Ascending aorta (tissue), 2 donors: ENCODE measurements around the gene TNXB. TPM values are rescaled to one million over a fixed set of nuclear protein-coding genes. Genes with fewer than 3 reads are reported as not detected.
A peak's percentile ranks its signal among the peaks of the same experiment; 100 is the strongest.
"Not testable (repeated sequence)": the region's sequence is repeated elsewhere in the genome, so short reads cannot be mapped to it uniquely, and the experiment has no call there.

Experiments
- DNase-seq, 2 donors: peaks; one replicate each; pipeline ENCODE4 v3.0.0-alpha.2; 2019; ENCODE audit warnings: low spot score in 2 of 2
- H3K27ac ChIP-seq, 2 donors: fragments of 200-600 bp; sonication (generic); one replicate each; pipeline ENCODE4 v1.5.1; 2016 to 2017; ENCODE audit warnings: mild to moderate bottlenecking in 1 of 2
- H3K27me3 ChIP-seq: fragments of 200-600 bp; sonication (generic); one replicate; pipeline ENCODE4 v1.5.1; 2017
- H3K36me3 ChIP-seq, 2 donors: fragments of 200-600 bp; sonication (generic); one replicate each; pipeline ENCODE4 v1.5.1; 2016
- H3K4me1 ChIP-seq, 2 donors: fragments of 200-600 bp; sonication (generic); one replicate each; pipeline ENCODE4 v1.5.1; 2016 to 2017; ENCODE audit warnings: mild to moderate bottlenecking in 1 of 2
- H3K4me3 ChIP-seq, 2 donors: fragments of 200-600 bp; sonication (generic); one replicate each; pipeline ENCODE4 v1.5.1; 2016 to 2017; ENCODE audit warnings: mild to moderate bottlenecking in 1 of 2
- H3K9me3 ChIP-seq, 2 donors: fragments of 200-600 bp; sonication (generic); one replicate each; pipeline ENCODE4 v1.5.1; 2016
- intact Hi-C: fragments of 100-400 bp; cut with DNase I; formaldehyde crosslinking; loops from one replicate; pipeline ENCODE4 v1.15.1; 2023
- total RNA-seq: library from RNA; depleted of rRNA; stranded (reverse); fragments of >200 nt; gene quantifications from one replicate; pipeline ENCODE4 v1.1.0, GENCODE V29; 2016
- TF ChIP-seq, protein P1 (sequence below), 3 experiments: fragments of 200-600 bp in 2 of 3; fragments of 450-650 bp in 1 of 3; sonication (generic) in 2 of 3; IDR thresholded peaks; one replicate each; pipeline ENCODE4 v1.5.1; 2016 to 2019; ENCODE audit warnings: antibody characterized with exemption in 3 of 3, mild to moderate bottlenecking in 1 of 3, moderate library complexity in 1 of 3

TNXB gene
- total RNA-seq, 1 donor from 2014 or later: 493 TPM

- Histone ChIP-seq H3K27me3 (no peaks in the 10 kb centered on the region), H3K4me3 (peak overlapping the region; percentile 0 to 58), H3K4me1 (peaks cover 14 to 44% of the 10 kb centered on the region in 2 donors), H3K9me3 (no peaks in the 10 kb centered on the region), H3K27ac (peak overlapping the region; percentile 68 to 81), H3K36me3 (no peaks in the 10 kb centered on the region)
- intact Hi-C loops: no loop called here
- peak in 1 of 2 donors; percentile 80 for DNase-seq
- TF ChIP-seq, protein P1, sequence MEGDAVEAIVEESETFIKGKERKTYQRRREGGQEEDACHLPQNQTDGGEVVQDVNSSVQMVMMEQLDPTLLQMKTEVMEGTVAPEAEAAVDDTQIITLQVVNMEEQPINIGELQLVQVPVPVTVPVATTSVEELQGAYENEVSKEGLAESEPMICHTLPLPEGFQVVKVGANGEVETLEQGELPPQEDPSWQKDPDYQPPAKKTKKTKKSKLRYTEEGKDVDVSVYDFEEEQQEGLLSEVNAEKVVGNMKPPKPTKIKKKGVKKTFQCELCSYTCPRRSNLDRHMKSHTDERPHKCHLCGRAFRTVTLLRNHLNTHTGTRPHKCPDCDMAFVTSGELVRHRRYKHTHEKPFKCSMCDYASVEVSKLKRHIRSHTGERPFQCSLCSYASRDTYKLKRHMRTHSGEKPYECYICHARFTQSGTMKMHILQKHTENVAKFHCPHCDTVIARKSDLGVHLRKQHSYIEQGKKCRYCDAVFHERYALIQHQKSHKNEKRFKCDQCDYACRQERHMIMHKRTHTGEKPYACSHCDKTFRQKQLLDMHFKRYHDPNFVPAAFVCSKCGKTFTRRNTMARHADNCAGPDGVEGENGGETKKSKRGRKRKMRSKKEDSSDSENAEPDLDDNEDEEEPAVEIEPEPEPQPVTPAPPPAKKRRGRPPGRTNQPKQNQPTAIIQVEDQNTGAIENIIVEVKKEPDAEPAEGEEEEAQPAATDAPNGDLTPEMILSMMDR (IDR thresholded peaks at IDR 0.05): no peak
Observed at GRCh38 chr6:32107406-32107805, 1.7 kb downstream of the TNXB start.

GRCh38 chr6:32105433-32105832, 3.7 kb downstream of the TNXB start:
- Histone ChIP-seq H3K4me3 (no peak overlapping the region), H3K27ac (no peak overlapping the region), H3K27me3 (no peaks in the 10 kb centered on the region), H3K9me3 (no peaks in the 10 kb centered on the region), H3K36me3 (no peaks in the 10 kb centered on the region), H3K4me1 (peaks cover 14 to 40% of the 10 kb centered on the region in 2 donors)
- intact Hi-C loops: no loop called here
- no peak for DNase-seq
- TF ChIP-seq, protein P1 (IDR thresholded peaks at IDR 0.05): no peak

DNA sequence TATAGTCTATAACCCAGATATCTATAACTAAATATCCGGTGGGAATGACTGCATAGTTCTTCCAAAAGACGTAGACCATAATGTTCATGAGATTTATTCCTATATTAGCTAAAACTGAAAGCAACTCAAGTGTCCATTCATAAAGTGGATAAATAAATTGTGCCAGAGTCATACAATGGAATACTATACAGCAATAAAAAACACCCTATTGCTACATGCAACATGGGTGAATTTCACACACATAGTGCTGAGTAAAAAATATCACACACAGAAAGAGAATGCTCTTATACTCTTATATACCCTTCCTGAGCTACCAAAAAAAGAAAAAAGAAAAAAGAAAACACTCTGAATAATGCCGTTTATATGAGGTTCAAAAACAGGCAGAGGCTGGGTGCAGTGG, 6.9 kb downstream of the TNXB start:
- H3K27ac ChIP-seq: no peak overlapping the region
- DNase-seq: no peak
- H3K9me3 ChIP-seq: no peaks in the 10 kb centered on the region
- peaks cover 0 to 9% of the 10 kb centered on the region in 2 donors for H3K36me3 ChIP-seq
- H3K4me3 ChIP-seq: no peak overlapping the region
- no peaks in the 10 kb centered on the region for H3K27me3 ChIP-seq
- H3K4me1 ChIP-seq: peaks cover 4 to 15% of the 10 kb centered on the region in 2 donors
- intact Hi-C loops: no loop called here
- TF ChIP-seq, protein P1 (IDR thresholded peaks at IDR 0.05): no peak

DNA sequence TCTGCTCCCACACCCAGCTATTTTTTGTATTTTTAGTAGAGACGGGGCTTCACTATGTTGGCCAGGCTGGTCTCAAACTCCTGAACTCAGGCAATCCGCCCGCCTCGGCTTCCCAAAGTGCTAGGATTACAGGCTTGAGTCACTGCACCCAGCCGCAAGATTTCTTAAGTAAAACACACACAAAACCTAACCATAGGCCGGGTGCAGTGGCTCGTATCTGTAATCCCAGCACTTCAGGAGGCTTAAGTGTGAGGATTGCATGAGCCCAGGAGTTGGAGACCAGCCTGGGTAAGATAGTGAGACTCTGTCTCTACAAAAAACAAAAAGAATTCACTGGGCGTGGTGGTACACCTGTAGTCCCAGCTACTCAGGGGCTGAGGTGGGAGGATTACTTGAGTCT, 8.9 kb downstream of the TNXB start:
- peaks cover 0 to 25% of the 10 kb centered on the region in 2 donors for H3K36me3 ChIP-seq
- H3K9me3 ChIP-seq, DNase-seq, intact Hi-C loops, H3K4me3 ChIP-seq, H3K27me3 ChIP-seq, H3K4me1 ChIP-seq, H3K27ac ChIP-seq: not testable (repeated sequence)

- Histone ChIP-seq H3K27me3 (no peaks in the 10 kb centered on the region), H3K4me3 (no peak overlapping the region), H3K9me3 (no peaks in the 10 kb centered on the region), H3K27ac (no peak overlapping the region), H3K4me1 (peaks cover 6 to 13% of the 10 kb centered on the region in 2 donors), H3K36me3 (peaks cover 0 to 25% of the 10 kb centered on the region in 2 donors)
- TF ChIP-seq, protein P1 (IDR thresholded peaks at IDR 0.05): no peak
- intact Hi-C loops: no loop called here
- no peak for DNase-seq
Observed at GRCh38 chr6:32097364-32097763, 11.8 kb downstream of the TNXB start.

GRCh38 chr6:32096394-32097258, 12.5 kb downstream of the TNXB start:
- no peak overlapping the region for H3K27ac ChIP-seq
- DNase-seq: no peak
- H3K4me3 ChIP-seq: peak overlapping the region in 1 of 2 donors; percentile 43
- H3K4me1 ChIP-seq: peaks cover 8 to 20% of the 10 kb centered on the region in 2 donors
- H3K9me3 ChIP-seq: no peaks in the 10 kb centered on the region
- TF ChIP-seq, protein P1 (IDR thresholded peaks at IDR 0.05): no peak
- peaks cover 0 to 25% of the 10 kb centered on the region in 2 donors for H3K36me3 ChIP-seq
- intact Hi-C loops: no loop called here
- H3K27me3 ChIP-seq: no peaks in the 10 kb centered on the region
